ENCODE measurements around the gene METRNL.

GRCh38 chr17:83106913-83107655 lies 27.7 kb downstream of the METRNL start:
- TF ChIP-seq, protein P1, sequence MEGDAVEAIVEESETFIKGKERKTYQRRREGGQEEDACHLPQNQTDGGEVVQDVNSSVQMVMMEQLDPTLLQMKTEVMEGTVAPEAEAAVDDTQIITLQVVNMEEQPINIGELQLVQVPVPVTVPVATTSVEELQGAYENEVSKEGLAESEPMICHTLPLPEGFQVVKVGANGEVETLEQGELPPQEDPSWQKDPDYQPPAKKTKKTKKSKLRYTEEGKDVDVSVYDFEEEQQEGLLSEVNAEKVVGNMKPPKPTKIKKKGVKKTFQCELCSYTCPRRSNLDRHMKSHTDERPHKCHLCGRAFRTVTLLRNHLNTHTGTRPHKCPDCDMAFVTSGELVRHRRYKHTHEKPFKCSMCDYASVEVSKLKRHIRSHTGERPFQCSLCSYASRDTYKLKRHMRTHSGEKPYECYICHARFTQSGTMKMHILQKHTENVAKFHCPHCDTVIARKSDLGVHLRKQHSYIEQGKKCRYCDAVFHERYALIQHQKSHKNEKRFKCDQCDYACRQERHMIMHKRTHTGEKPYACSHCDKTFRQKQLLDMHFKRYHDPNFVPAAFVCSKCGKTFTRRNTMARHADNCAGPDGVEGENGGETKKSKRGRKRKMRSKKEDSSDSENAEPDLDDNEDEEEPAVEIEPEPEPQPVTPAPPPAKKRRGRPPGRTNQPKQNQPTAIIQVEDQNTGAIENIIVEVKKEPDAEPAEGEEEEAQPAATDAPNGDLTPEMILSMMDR (conservative IDR thresholded peaks at IDR 0.05): no peak
- no peak for TF ChIP-seq ZFX (IDR thresholded peaks at IDR 0.05)

Measured in C4-2B (cell line).